Esophagus squamous epithelium (tissue), 4 donors: ENCODE results near the gene CLDN6.

Experiments
- POLR2A ChIP-seq, 4 donors: fragments of 450-650 bp; IDR thresholded peaks; one replicate each; pipeline ENCODE4 v1.6.1; 2017; ENCODE audit warnings: antibody characterized with exemption in 4 of 4, mild to moderate bottlenecking in 4 of 4, moderate library complexity in 3 of 4
- TF ChIP-seq, protein P1 (sequence below), 6 experiments: fragments of 450-650 bp in 4 of 6; fragments of 200-600 bp in 2 of 6; sonication (generic) in 2 of 6; IDR thresholded peaks; one replicate each; pipeline ENCODE4 v1.5.1; 2016 to 2019; ENCODE audit warnings: antibody characterized with exemption in 6 of 6, mild to moderate bottlenecking in 4 of 6, moderate library complexity in 4 of 6

DNA sequence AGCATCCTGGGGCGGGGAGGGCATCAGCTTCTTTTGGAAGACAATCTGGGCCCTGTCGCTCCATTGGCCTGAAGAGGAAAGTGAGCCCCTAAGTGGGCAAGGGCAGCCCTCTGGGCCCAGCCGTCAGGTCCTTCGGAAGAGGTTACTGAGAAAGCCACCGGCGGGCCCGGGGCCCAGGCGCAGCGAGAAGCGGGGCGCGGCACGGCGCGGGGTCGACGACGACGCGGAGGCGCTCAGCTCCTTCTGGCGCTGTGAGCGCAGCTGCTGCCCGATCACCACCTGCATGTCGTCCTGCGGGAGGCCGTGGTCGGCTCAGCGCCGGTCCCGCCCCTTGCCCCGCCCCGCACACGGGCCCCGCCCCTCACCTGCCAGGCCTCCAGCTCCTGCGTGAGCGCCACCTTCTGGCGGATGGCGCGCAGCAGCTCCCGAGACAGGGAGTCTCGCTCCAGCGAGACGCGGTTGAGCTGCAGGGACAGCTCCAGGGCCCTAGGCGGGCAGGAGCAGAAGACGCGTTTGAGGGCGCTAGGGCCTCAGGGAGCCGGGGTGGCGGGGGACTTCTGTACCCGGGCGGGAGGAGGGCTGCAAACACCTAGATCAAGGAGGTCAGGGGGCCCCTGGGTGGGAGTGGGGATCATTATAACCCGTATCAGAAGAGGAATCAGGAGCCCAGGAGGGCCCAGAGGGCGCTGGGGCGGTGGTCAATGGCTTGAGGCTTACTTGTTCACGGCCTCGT is 10.2 kb upstream of the CLDN6 start:
- TF ChIP-seq POLR2A (IDR thresholded peaks at IDR 0.05): no peak
- TF ChIP-seq, protein P1, sequence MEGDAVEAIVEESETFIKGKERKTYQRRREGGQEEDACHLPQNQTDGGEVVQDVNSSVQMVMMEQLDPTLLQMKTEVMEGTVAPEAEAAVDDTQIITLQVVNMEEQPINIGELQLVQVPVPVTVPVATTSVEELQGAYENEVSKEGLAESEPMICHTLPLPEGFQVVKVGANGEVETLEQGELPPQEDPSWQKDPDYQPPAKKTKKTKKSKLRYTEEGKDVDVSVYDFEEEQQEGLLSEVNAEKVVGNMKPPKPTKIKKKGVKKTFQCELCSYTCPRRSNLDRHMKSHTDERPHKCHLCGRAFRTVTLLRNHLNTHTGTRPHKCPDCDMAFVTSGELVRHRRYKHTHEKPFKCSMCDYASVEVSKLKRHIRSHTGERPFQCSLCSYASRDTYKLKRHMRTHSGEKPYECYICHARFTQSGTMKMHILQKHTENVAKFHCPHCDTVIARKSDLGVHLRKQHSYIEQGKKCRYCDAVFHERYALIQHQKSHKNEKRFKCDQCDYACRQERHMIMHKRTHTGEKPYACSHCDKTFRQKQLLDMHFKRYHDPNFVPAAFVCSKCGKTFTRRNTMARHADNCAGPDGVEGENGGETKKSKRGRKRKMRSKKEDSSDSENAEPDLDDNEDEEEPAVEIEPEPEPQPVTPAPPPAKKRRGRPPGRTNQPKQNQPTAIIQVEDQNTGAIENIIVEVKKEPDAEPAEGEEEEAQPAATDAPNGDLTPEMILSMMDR (IDR thresholded peaks at IDR 0.05): peak; percentile 75 to 85 (median 84)
